HG02885 (cell line): ENCODE measurements around the gene TIE1.

Experiments
- ATAC-seq: cut with Tn5 transposase; IDR thresholded peaks from one replicate; pipeline ENCODE4 v1.9.1; 2021; ENCODE audit warnings: mild to moderate bottlenecking; ENCODE audit not compliant: unreplicated experiment, poor library complexity

TIE1 gene

GRCh38 chr1:43300378-43301094 is at the start of gene TIE1:
Gene TIE1, plus strand, starts transcription at chr1:43300982. Its CDS starts 90 bp downstream, at chr1:43301072.
- ATAC-seq: no peak

- ATAC-seq: no peak
Observed at GRCh38 chr1:43251024-43251423, 49.8 kb upstream of the TIE1 start.

GRCh38 chr1:43252225-43252624 is 48.6 kb upstream of the TIE1 start:
- no peak for ATAC-seq

GRCh38 chr1:43253173-43253572 is 47.6 kb upstream of the TIE1 start:
- no peak for ATAC-seq

- no peak for ATAC-seq
Observed at GRCh38 chr1:43253876-43254275, 46.9 kb upstream of the TIE1 start.

- ATAC-seq: no peak
Observed at GRCh38 chr1:43255438-43256210, 45.2 kb upstream of the TIE1 start.

- no peak for ATAC-seq
Observed at GRCh38 chr1:43256675-43257570, 43.9 kb upstream of the TIE1 start.

- ATAC-seq: no peak
Observed at GRCh38 chr1:43258370-43258769, 42.4 kb upstream of the TIE1 start.

- no peak for ATAC-seq
Observed at GRCh38 chr1:43265431-43265830, 35.4 kb upstream of the TIE1 start.

- ATAC-seq: no peak
Observed at GRCh38 chr1:43266881-43267280, 33.9 kb upstream of the TIE1 start.

GRCh38 chr1:43267291-43267805 is 33.4 kb upstream of the TIE1 start:
- no peak for ATAC-seq

- ATAC-seq: no peak
Observed at GRCh38 chr1:43267818-43268425, 32.9 kb upstream of the TIE1 start.

- ATAC-seq: no peak
Observed at GRCh38 chr1:43269627-43270375, 31.0 kb upstream of the TIE1 start, which contains the start of gene TMEM125. Gene TMEM125, plus strand, starts transcription at chr1:43269983. Its CDS starts 2,740 bp downstream, at chr1:43272723.

GRCh38 chr1:43270421-43271095 is 30.2 kb upstream of the TIE1 start:
- ATAC-seq: no peak

- ATAC-seq: no peak
Observed at GRCh38 chr1:43271186-43272118, 29.3 kb upstream of the TIE1 start.

- ATAC-seq: no peak
Observed at GRCh38 chr1:43272161-43272560, 28.6 kb upstream of the TIE1 start.
